Neutrophil (primary cell): ENCODE measurements around the gene STK25.

Source experiments
- H3K27ac ChIP-seq: fragments of 200-600 bp; sonication (generic); 2 replicates; pipeline ENCODE4 v1.5.1; 2016; ENCODE audit warnings: mild to moderate bottlenecking, moderate library complexity
- H3K27me3 ChIP-seq: fragments of 200-600 bp; sonication (generic); 2 replicates; pipeline ENCODE4 v1.6.0; 2016; ENCODE audit warnings: mild to moderate bottlenecking
- H3K36me3 ChIP-seq: fragments of 200-600 bp; sonication (generic); 2 replicates; pipeline ENCODE4 v1.5.1; 2017
- H3K4me1 ChIP-seq, 2 experiments: fragments of 200-600 bp in 1 of 2; sonication (generic) in 1 of 2; 1 replicate in 1 of 2; 2 replicates in 1 of 2; pipeline versions ENCODE4 v1.5.1 to v1.6.1; 2013 to 2016; ENCODE audit warnings: low read depth in 1 of 2, low read length in 1 of 2, mild to moderate bottlenecking in 1 of 2, moderate library complexity in 1 of 2; ENCODE audit not compliant: control insufficient read depth in 1 of 2, insufficient read depth in 1 of 2
- H3K4me3 ChIP-seq, 2 experiments: fragments of 200-600 bp in 1 of 2; sonication (generic) in 1 of 2; 1 replicate in 1 of 2; 2 replicates in 1 of 2; pipeline ENCODE4 v1.5.1; 2013 to 2016; ENCODE audit warnings: low read depth in 1 of 2, low read length in 1 of 2, mild to moderate bottlenecking in 1 of 2, moderate library complexity in 1 of 2
- H3K9me3 ChIP-seq: fragments of 200-600 bp; sonication (generic); 2 replicates; pipeline ENCODE4 v1.5.1; 2016
- CTCF ChIP-seq: fragments of 200-600 bp; sonication (generic); IDR thresholded peaks from 2 replicates; pipeline ENCODE4 v1.5.1; 2016; ENCODE audit warnings: antibody characterized with exemption

Gene STK25

GRCh38 chr2:241516520-241516965 is 8.2 kb upstream of the STK25 start:
- Histone ChIP-seq H3K4me1 (no peaks in the 10 kb centered on the region), H3K27ac (no peak overlapping the region), H3K4me3 (no peak overlapping the region), H3K9me3 (no peaks in the 10 kb centered on the region), H3K27me3 (peaks cover 38% of the 10 kb centered on the region), H3K36me3 (no peaks in the 10 kb centered on the region)
- TF ChIP-seq CTCF = no peak

GRCh38 chr2:241514986-241515737 is 6.8 kb upstream of the STK25 start:
- H3K4me1 ChIP-seq = no peaks in the 10 kb centered on the region
- H3K36me3 ChIP-seq = no peaks in the 10 kb centered on the region
- H3K27ac ChIP-seq = no peak overlapping the region
- H3K27me3 ChIP-seq = peaks cover 45% of the 10 kb centered on the region
- TF ChIP-seq CTCF = no peak
- no peaks in the 10 kb centered on the region for H3K9me3 ChIP-seq
- H3K4me3 ChIP-seq = no peak overlapping the region

GRCh38 chr2:241514553-241514952 is 6.2 kb upstream of the STK25 start:
- peaks cover 45% of the 10 kb centered on the region for H3K27me3 ChIP-seq
- no peak overlapping the region for H3K27ac ChIP-seq
- no peak for TF ChIP-seq CTCF
- no peaks in the 10 kb centered on the region for H3K9me3 ChIP-seq
- H3K36me3 ChIP-seq = no peaks in the 10 kb centered on the region
- no peak overlapping the region for H3K4me3 ChIP-seq
- no peaks in the 10 kb centered on the region for H3K4me1 ChIP-seq

- no peak for TF ChIP-seq CTCF
- Histone ChIP-seq H3K36me3 (no peaks in the 10 kb centered on the region), H3K4me3 (no peak overlapping the region), H3K27me3 (peaks cover 73% of the 10 kb centered on the region), H3K27ac (no peak overlapping the region), H3K4me1 (peaks cover 15 to 16% of the 10 kb centered on the region in 2 experiments), H3K9me3 (no peaks in the 10 kb centered on the region)
Observed at GRCh38 chr2:241511091-241511741, 2.8 kb upstream of the STK25 start.

GRCh38 chr2:241509155-241509784 is 886 bp upstream of the STK25 start:
- Histone ChIP-seq H3K27me3 (peaks cover 70% of the 10 kb centered on the region), H3K4me1 (peaks cover 15 to 16% of the 10 kb centered on the region in 2 experiments), H3K9me3 (no peaks in the 10 kb centered on the region), H3K36me3 (no peaks in the 10 kb centered on the region), H3K27ac (no peak overlapping the region), H3K4me3 (peak overlapping the region; percentile 76 to 82)
- TF ChIP-seq CTCF = no peak
